ENCODE data around the gene FBP1. TPM values are rescaled to one million over a fixed set of nuclear protein-coding genes. Genes with fewer than 3 reads are reported as not detected.
A peak's percentile ranks its signal among the peaks of the same experiment; 100 is the strongest.

The FBP1 gene
- total and polyA plus RNA-seq, 7 experiments from 2014 or later, result 0.15 to 26.1 (median 10.8) TPM

DNA sequence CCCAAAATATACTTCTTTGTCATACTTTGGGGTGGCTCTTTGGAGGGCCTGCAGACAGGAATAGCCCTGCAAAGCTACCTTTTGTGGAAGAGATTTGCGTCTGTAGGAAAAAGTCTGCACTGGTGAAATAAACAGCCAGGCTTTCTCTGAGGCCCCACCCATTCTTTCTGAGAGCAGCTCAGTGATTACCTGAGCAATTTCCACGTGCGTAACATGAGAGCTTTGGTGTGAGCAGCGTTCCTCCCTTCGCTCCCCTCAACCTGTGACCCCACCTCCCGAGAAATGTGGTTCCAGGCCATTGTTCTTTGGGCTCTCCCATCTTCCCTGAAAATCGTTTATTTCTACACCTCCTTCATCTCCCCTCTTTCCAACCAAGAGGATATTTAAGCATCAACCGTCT lies 23.8 kb upstream of the FBP1 start:
- Histone ChIP-seq H3K9me3 (ENCODE audit: control insufficient read depth in 2 of 3, low read length in 3 of 3) (no peaks in the 10 kb centered on the region), H3K4me1 (ENCODE audit: control insufficient read depth in 2 of 2, insufficient read depth in 2 of 2, low read length in 2 of 2) (no peaks in the 10 kb centered on the region), H3K36me3 (ENCODE audit: control insufficient read depth in 2 of 3, insufficient read depth in 3 of 3, low read length in 3 of 3) (no peaks in the 10 kb centered on the region), H3K4me3 (ENCODE audit: low read length) (no peak overlapping the region), H3K27me3 (ENCODE audit: control insufficient read depth in 2 of 2, insufficient read depth in 2 of 2, low read length in 2 of 2) (no peaks in the 10 kb centered on the region), H3K27ac (ENCODE audit: low read depth, low read length) (no peak overlapping the region)
- Mint-ChIP-seq H3K27me3 (peaks cover 0 to 35% (median 6%) of the 10 kb centered on the region in 5 donors), H3K4me3 (no peak overlapping the region), H3K4me1 (peaks cover 0 to 4% (median 0%) of the 10 kb centered on the region in 7 donors), H3K27ac (no peak overlapping the region), H3K9me3 (peaks cover 0 to 2% (median 0%) of the 10 kb centered on the region in 11 donors), H3K36me3 (no peaks in the 10 kb centered on the region)
- ChIA-PET CTCF (interaction anchor here (1.3 kb wide), 1 partner anchor 17 kb away, joined by 4 read pairs; no protein-coding TSS in a partner anchor), POLR2A (no interaction called here)
- DNase-seq (no peak), ATAC-seq (no peak)
- intact Hi-C loops (cut with micrococcal nuclease), result no loop called here

DNA sequence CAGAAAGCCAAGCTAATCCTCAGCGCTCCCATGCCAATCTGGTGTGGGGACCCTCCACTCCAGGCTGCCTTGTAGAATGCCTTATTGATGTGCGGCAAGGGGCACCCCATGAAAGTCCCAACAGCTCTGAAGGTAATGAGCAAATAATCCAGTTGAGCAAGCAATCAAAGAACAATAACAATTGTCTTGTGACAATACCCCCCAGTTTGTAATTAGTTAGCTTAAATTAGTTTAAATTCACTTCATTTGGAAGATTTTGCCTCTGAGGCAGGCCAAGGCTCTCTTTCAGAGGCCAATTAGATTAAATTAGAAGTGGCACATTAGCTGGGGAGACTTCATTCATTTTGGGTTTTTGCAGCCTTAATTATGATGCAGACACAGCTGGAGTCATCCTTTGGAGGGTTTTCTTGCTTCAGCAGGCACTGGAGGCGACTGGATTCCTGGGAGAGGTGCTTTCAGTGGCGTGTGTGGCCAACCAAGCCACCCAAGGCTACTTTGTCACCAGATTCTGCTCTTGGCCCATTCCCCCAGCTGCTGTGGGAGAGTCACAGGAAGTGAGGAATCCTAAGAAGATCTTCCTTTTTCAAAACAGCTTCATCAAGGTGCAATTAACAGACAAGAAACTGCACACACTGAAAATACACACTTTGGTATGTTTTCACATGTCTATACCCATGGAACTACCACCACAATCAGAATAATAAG lies 17.9 kb upstream of the FBP1 start:
- H3K27me3 Mint-ChIP-seq, result peaks cover 0 to 7% (median 0%) of the 10 kb centered on the region in 5 donors
- ATAC-seq (no peak), DNase-seq (no peak)
- H3K4me1 ChIP-seq (ENCODE audit: control insufficient read depth in 2 of 2, insufficient read depth in 2 of 2, low read length in 2 of 2), result peaks cover 0 to 15% of the 10 kb centered on the region in 2 donors
- peaks cover 10 to 31% (median 28%) of the 10 kb centered on the region in 7 donors for H3K4me1 Mint-ChIP-seq
- no peak overlapping the region for H3K4me3 ChIP-seq (ENCODE audit: low read length)
- H3K4me3 Mint-ChIP-seq, result peak overlapping the region in 6 of 10 donors; percentile 20 to 91 (median 82)
- no peaks in the 10 kb centered on the region for H3K27me3 ChIP-seq (ENCODE audit: control insufficient read depth in 2 of 2, insufficient read depth in 2 of 2, low read length in 2 of 2)
- intact Hi-C loops (cut with micrococcal nuclease), result no loop called here
- peak overlapping the region in 6 of 9 donors; percentile 20 to 93 (median 88) for H3K27ac Mint-ChIP-seq
- H3K36me3 Mint-ChIP-seq, result no peaks in the 10 kb centered on the region
- H3K9me3 ChIP-seq (ENCODE audit: control insufficient read depth in 2 of 3, low read length in 3 of 3), result no peaks in the 10 kb centered on the region
- no peaks in the 10 kb centered on the region for H3K36me3 ChIP-seq (ENCODE audit: control insufficient read depth in 2 of 3, insufficient read depth in 3 of 3, low read length in 3 of 3)
- H3K9me3 Mint-ChIP-seq, result peaks cover 0 to 2% (median 0%) of the 10 kb centered on the region in 11 donors
- POLR2A ChIA-PET, result interaction anchor here (0.7 to 2.4 kb wide), 4 partner anchors 8 to 18 kb away, joined by 3 to 13 read pairs (median 4); partner anchors contain the start of gene FBP1
- H3K27ac ChIP-seq (ENCODE audit: low read depth, low read length), result no peak overlapping the region
- CTCF ChIA-PET, result interaction anchor here (1.0 to 3.8 kb wide), 2 partner anchors 11 to 471 kb away, joined by 3 to 20 read pairs; no protein-coding TSS in a partner anchor

DNA sequence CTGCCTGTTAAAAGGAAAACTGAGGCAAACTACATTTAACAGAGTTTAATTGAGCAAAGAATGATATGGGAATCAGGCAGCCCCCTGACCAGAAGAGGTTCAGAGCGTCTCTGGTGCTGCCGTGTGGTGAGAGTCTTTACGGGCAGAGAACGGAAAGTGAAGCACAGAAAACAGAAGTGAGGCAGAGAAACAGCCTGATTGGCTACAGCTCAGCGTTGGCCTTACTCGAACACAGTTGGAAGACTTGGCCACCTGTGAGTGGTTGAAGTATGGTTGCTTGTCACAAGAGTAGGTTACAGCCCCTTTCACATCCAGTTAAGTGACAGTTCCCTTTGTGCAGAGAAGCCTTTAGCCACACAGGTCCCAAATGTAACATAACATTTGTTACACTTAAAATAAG lies 16.9 kb upstream of the FBP1 start:
- Mint-ChIP-seq H3K27ac (peak overlapping the region; percentile 84 to 96 (median 92)), H3K9me3 (peaks cover 0 to 2% (median 0%) of the 10 kb centered on the region in 11 donors), H3K36me3 (no peaks in the 10 kb centered on the region), H3K4me3 (peak overlapping the region; percentile 76 to 92 (median 83)), H3K27me3 (peaks cover 0 to 6% (median 0%) of the 10 kb centered on the region in 5 donors), H3K4me1 (peaks cover 10 to 31% (median 28%) of the 10 kb centered on the region in 7 donors)
- CTCF ChIA-PET, result interaction anchor here (3.8 kb wide), 1 partner anchor 12 kb away, joined by 20 read pairs; no protein-coding TSS in a partner anchor
- H3K36me3 ChIP-seq (ENCODE audit: control insufficient read depth in 2 of 3, insufficient read depth in 3 of 3, low read length in 3 of 3), result no peaks in the 10 kb centered on the region
- ATAC-seq (peak; percentile 89), DNase-seq (peak in 8 of 9 donors; percentile 28 to 73 (median 60))
- H3K9me3 ChIP-seq (ENCODE audit: control insufficient read depth in 2 of 3, low read length in 3 of 3), result no peaks in the 10 kb centered on the region
- intact Hi-C loops (cut with micrococcal nuclease), result loop anchor here in 1 of 2 donors (1.0 kb wide), 2 partner anchors 13 to 17 kb away; partner anchors contain the start of gene FBP1
- H3K4me1 ChIP-seq (ENCODE audit: control insufficient read depth in 2 of 2, insufficient read depth in 2 of 2, low read length in 2 of 2), result peaks cover 0 to 15% of the 10 kb centered on the region in 2 donors
- H3K4me3 ChIP-seq (ENCODE audit: low read length), result peak overlapping the region; percentile 49
- no peaks in the 10 kb centered on the region for H3K27me3 ChIP-seq (ENCODE audit: control insufficient read depth in 2 of 2, insufficient read depth in 2 of 2, low read length in 2 of 2)
- peak overlapping the region; percentile 66 for H3K27ac ChIP-seq (ENCODE audit: low read depth, low read length)
- POLR2A ChIA-PET, result interaction anchor here (0.7 to 2.4 kb wide), 7 partner anchors 9 to 70 kb away, joined by 3 to 13 read pairs (median 4); partner anchors contain the start of genes AOPEP and FBP1

DNA sequence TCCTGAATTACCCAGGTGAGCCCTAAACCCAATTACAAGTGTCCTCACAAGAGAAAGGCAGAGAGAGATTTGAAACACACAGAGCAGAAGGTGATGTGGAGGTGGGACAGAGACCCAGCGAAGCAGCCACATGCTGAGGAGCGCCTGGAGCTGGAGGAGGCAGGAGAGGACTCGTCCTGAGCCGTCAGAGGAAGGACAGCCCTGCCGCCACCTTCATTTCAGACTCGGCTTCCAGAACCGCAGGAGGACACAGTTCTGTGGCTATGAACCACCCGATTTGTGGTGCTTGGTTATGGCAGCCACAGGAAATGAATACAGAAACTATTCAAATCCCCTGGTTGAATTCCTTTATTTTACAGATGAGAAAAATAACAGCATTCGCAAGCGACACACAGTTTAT lies 16.4 kb upstream of the FBP1 start:
- peak overlapping the region; percentile 84 to 96 (median 92) for H3K27ac Mint-ChIP-seq
- Histone ChIP-seq H3K4me1 (ENCODE audit: control insufficient read depth in 2 of 2, insufficient read depth in 2 of 2, low read length in 2 of 2) (peaks cover 0 to 15% of the 10 kb centered on the region in 2 donors), H3K27me3 (ENCODE audit: control insufficient read depth in 2 of 2, insufficient read depth in 2 of 2, low read length in 2 of 2) (no peaks in the 10 kb centered on the region), H3K27ac (ENCODE audit: low read depth, low read length) (peak overlapping the region; percentile 66), H3K36me3 (ENCODE audit: control insufficient read depth in 2 of 3, insufficient read depth in 3 of 3, low read length in 3 of 3) (no peaks in the 10 kb centered on the region), H3K4me3 (ENCODE audit: low read length) (peak overlapping the region; percentile 49), H3K9me3 (ENCODE audit: control insufficient read depth in 2 of 3, low read length in 3 of 3) (no peaks in the 10 kb centered on the region)
- H3K4me1 Mint-ChIP-seq, result peaks cover 10 to 31% (median 28%) of the 10 kb centered on the region in 7 donors
- ChIA-PET CTCF (interaction anchor here (3.8 kb wide), 1 partner anchor 12 kb away, joined by 20 read pairs; no protein-coding TSS in a partner anchor), POLR2A (interaction anchor here (1.0 to 2.4 kb wide), 5 partner anchors 10 to 70 kb away, joined by 3 to 13 read pairs (median 4); partner anchors contain the start of gene AOPEP)
- intact Hi-C loops (cut with micrococcal nuclease), result loop anchor here in 1 of 2 donors (1.0 kb wide), 2 partner anchors 14 to 16 kb away; partner anchors contain the start of gene FBP1
- ATAC-seq (peak; percentile 22), DNase-seq (peak in 3 of 9 donors; percentile 4 to 23 (median 5))
- H3K9me3 Mint-ChIP-seq, result peaks cover 0 to 2% (median 0%) of the 10 kb centered on the region in 11 donors
- H3K4me3 Mint-ChIP-seq, result peak overlapping the region; percentile 76 to 92 (median 83)
- peaks cover 0 to 6% (median 0%) of the 10 kb centered on the region in 5 donors for H3K27me3 Mint-ChIP-seq
- no peaks in the 10 kb centered on the region for H3K36me3 Mint-ChIP-seq

DNA sequence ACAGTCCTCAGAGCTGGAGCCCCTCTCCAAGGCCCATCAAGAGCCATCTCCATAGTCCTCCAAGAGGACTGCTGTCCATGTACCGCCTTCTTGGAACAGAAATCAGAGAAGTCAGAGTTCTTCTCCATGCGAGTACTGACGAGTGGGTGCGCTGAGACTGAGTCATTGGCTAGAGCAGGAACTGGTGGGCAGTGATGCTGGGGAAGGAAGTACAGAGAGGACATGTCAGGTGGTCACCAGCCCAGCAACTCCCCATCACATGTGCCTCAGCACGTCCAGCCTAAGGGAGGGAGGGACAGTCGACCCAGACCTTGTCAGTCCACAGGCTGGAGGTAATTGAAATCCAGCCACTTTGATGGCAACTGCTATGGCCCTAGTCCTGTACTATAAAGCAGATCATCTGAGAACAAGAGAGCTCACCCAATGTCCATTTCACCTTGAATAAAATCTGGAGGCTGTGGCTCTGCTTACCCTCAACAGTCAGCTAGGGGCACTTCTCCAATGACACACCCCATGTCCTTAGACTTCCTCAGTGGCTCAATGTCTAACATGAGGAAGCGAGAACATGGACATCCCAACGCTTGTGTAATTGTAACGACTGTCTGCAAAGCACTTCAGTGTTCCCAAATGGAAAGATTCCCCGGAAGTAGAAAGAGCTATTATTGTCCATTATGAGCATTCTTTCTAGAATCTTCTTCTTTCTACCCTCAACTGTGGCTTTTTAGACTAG lies 15.0 kb upstream of the FBP1 start:
- Histone ChIP-seq H3K4me1 (ENCODE audit: control insufficient read depth in 2 of 2, insufficient read depth in 2 of 2, low read length in 2 of 2) (peaks cover 0 to 15% of the 10 kb centered on the region in 2 donors), H3K27ac (ENCODE audit: low read depth, low read length) (no peak overlapping the region), H3K36me3 (ENCODE audit: control insufficient read depth in 2 of 3, insufficient read depth in 3 of 3, low read length in 3 of 3) (no peaks in the 10 kb centered on the region), H3K27me3 (ENCODE audit: control insufficient read depth in 2 of 2, insufficient read depth in 2 of 2, low read length in 2 of 2) (no peaks in the 10 kb centered on the region), H3K9me3 (ENCODE audit: control insufficient read depth in 2 of 3, low read length in 3 of 3) (no peaks in the 10 kb centered on the region), H3K4me3 (ENCODE audit: low read length) (no peak overlapping the region)
- peak overlapping the region in 1 of 10 donors; percentile 41 for H3K4me3 Mint-ChIP-seq
- peaks cover 0 to 2% (median 0%) of the 10 kb centered on the region in 11 donors for H3K9me3 Mint-ChIP-seq
- H3K27me3 Mint-ChIP-seq, result peaks cover 0 to 4% (median 0%) of the 10 kb centered on the region in 5 donors
- ATAC-seq (peak; percentile 62), DNase-seq (no peak)
- peaks cover 10 to 31% (median 28%) of the 10 kb centered on the region in 7 donors for H3K4me1 Mint-ChIP-seq
- intact Hi-C loops (cut with micrococcal nuclease), result no loop called here
- peak overlapping the region in 2 of 9 donors; percentile 7 to 92 for H3K27ac Mint-ChIP-seq
- ChIA-PET POLR2A (interaction anchor here (0.6 kb wide), 1 partner anchor 1077 kb away, joined by 3 read pairs; no protein-coding TSS in a partner anchor), CTCF (interaction anchor here (0.8 to 3.8 kb wide), 3 partner anchors 13 to 27 kb away, joined by 3 to 20 read pairs (median 3); partner anchors contain the start of gene FBP1)
- H3K36me3 Mint-ChIP-seq, result no peaks in the 10 kb centered on the region

DNA sequence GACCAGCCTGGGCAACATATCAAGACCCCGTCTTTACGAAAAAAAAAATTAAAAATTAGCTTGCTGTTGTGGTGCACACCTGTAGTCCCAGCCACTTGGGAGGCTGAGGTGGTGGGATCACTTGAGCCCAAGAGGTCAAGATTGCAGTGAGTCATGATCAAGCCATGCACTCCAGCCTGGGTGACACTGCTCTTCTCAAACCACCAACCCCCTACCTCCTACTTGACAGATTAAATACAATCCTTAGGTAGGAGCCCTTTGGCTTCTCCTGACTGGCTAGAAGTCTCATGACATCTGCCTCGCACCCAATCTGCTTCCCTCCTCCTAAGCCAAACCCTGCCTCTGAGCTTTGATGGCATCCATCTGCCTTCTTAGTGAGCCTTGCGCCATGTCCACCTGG lies 11.6 kb upstream of the FBP1 start:
- Mint-ChIP-seq H3K4me3 (no peak overlapping the region), H3K4me1 (peaks cover 7 to 18% (median 8%) of the 10 kb centered on the region in 7 donors), H3K27ac (no peak overlapping the region), H3K9me3 (peaks cover 0 to 2% (median 0%) of the 10 kb centered on the region in 11 donors), H3K36me3 (no peaks in the 10 kb centered on the region), H3K27me3 (peaks cover 0 to 8% (median 0%) of the 10 kb centered on the region in 5 donors)
- POLR2A ChIA-PET, result no interaction called here
- no peak overlapping the region for H3K4me3 ChIP-seq (ENCODE audit: low read length)
- H3K27me3 ChIP-seq (ENCODE audit: control insufficient read depth in 2 of 2, insufficient read depth in 2 of 2, low read length in 2 of 2), result no peaks in the 10 kb centered on the region
- ATAC-seq (no peak), DNase-seq (no peak)
- intact Hi-C loops (cut with micrococcal nuclease), result no loop called here
- no peaks in the 10 kb centered on the region for H3K4me1 ChIP-seq (ENCODE audit: control insufficient read depth in 2 of 2, insufficient read depth in 2 of 2, low read length in 2 of 2)
- H3K27ac ChIP-seq (ENCODE audit: low read depth, low read length), result no peak overlapping the region
- H3K9me3 ChIP-seq (ENCODE audit: control insufficient read depth in 2 of 3, low read length in 3 of 3), result no peaks in the 10 kb centered on the region
- CTCF ChIA-PET, result no interaction called here
- no peaks in the 10 kb centered on the region for H3K36me3 ChIP-seq (ENCODE audit: control insufficient read depth in 2 of 3, insufficient read depth in 3 of 3, low read length in 3 of 3)
